22Rv1 (cell line): ENCODE data around the gene KCNH1.

Experiments used
- ZFX ChIP-seq: fragments of 450-650 bp; IDR thresholded peaks from 2 replicates; pipeline ENCODE4 v1.6.1; 2017; ENCODE audit warnings: antibody characterized with exemption, borderline replicate concordance
- TF ChIP-seq, protein P1 (sequence below): fragments of 450-650 bp; IDR thresholded peaks from 2 replicates; pipeline ENCODE4 v1.5.1; 2017; ENCODE audit warnings: mild to moderate bottlenecking

DNA sequence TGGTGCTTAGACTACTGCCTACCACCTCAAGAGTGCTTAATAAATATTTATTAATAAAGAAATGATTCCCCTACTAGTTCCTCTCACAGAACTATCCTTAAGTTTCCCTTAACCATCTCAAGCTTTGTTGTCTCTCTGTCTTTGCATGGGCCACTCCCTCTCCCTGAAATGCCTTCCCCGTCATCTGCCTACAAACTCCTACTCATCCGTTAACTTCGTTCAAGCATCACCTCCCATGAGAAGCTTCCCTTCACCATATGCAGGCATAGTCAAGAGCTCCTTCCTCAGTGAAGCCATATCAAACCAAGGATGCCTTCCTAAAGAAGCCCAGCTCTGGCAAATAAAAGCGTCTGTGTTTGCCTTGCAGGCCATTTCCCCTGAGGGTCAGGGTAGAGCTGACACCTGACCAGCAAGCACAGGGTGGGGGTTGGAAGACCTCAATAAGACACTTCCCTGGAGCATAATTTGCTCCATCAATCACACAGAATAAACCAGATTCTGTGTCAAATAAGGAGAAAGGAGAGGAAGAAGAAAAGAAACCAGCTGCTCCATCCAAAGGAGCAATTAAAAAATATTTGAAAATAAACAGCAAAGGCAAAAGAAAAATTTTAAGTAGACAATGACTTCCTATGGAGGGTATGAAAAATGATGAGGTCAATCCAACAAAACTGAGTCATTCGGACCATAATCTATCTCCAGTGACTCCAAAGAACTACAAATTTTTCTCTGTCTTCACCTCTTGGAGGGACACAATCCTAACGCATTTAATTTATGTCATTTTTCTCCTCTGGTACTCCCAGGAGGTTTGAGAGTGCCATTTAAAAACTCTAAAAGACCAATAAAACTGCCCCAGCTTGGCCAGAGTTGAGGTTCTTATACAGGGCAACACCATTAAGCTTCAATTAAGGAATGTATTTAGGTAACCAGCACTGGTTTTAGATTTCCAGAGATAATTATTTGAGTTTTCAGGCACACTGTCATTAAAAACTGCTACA is 303.6 kb downstream of the KCNH1 start:
- TF ChIP-seq, protein P1, sequence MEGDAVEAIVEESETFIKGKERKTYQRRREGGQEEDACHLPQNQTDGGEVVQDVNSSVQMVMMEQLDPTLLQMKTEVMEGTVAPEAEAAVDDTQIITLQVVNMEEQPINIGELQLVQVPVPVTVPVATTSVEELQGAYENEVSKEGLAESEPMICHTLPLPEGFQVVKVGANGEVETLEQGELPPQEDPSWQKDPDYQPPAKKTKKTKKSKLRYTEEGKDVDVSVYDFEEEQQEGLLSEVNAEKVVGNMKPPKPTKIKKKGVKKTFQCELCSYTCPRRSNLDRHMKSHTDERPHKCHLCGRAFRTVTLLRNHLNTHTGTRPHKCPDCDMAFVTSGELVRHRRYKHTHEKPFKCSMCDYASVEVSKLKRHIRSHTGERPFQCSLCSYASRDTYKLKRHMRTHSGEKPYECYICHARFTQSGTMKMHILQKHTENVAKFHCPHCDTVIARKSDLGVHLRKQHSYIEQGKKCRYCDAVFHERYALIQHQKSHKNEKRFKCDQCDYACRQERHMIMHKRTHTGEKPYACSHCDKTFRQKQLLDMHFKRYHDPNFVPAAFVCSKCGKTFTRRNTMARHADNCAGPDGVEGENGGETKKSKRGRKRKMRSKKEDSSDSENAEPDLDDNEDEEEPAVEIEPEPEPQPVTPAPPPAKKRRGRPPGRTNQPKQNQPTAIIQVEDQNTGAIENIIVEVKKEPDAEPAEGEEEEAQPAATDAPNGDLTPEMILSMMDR: no peak
- no peak for TF ChIP-seq ZFX
